IPS DF 19.7 (cell line): ENCODE data around the gene DLGAP3.
A peak's percentile ranks its signal among the peaks of the same experiment; 100 is the strongest.
"Not testable (repeated sequence)": the region's sequence is repeated elsewhere in the genome, so short reads cannot be mapped to it uniquely, and the experiment has no call there.

ENCODE experiments used
- DNase-seq: peaks from one replicate; pipeline ENCODE4 v3.0.0-alpha.2; 2013; ENCODE audit warnings: low read depth, low spot score

Gene DLGAP3, protein sequence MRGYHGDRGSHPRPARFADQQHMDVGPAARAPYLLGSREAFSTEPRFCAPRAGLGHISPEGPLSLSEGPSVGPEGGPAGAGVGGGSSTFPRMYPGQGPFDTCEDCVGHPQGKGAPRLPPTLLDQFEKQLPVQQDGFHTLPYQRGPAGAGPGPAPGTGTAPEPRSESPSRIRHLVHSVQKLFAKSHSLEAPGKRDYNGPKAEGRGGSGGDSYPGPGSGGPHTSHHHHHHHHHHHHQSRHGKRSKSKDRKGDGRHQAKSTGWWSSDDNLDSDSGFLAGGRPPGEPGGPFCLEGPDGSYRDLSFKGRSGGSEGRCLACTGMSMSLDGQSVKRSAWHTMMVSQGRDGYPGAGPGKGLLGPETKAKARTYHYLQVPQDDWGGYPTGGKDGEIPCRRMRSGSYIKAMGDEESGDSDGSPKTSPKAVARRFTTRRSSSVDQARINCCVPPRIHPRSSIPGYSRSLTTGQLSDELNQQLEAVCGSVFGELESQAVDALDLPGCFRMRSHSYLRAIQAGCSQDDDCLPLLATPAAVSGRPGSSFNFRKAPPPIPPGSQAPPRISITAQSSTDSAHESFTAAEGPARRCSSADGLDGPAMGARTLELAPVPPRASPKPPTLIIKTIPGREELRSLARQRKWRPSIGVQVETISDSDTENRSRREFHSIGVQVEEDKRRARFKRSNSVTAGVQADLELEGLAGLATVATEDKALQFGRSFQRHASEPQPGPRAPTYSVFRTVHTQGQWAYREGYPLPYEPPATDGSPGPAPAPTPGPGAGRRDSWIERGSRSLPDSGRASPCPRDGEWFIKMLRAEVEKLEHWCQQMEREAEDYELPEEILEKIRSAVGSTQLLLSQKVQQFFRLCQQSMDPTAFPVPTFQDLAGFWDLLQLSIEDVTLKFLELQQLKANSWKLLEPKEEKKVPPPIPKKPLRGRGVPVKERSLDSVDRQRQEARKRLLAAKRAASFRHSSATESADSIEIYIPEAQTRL

GRCh38 chr1:34929497-34929852 is at the start of gene DLGAP3:
Gene DLGAP3 (minus strand): TSS chr1:34929650. CDS start chr1:34905383, 24,267 bp downstream.
- no peak for DNase-seq

- no peak for DNase-seq
Measured at GRCh38 chr1:34978921-34979320, 49.5 kb upstream of the DLGAP3 start.

- DNase-seq: no peak
Measured at GRCh38 chr1:34977858-34978257, 48.4 kb upstream of the DLGAP3 start.

- no peak for DNase-seq
Measured at GRCh38 chr1:34977210-34977471, 47.7 kb upstream of the DLGAP3 start.

DNA sequence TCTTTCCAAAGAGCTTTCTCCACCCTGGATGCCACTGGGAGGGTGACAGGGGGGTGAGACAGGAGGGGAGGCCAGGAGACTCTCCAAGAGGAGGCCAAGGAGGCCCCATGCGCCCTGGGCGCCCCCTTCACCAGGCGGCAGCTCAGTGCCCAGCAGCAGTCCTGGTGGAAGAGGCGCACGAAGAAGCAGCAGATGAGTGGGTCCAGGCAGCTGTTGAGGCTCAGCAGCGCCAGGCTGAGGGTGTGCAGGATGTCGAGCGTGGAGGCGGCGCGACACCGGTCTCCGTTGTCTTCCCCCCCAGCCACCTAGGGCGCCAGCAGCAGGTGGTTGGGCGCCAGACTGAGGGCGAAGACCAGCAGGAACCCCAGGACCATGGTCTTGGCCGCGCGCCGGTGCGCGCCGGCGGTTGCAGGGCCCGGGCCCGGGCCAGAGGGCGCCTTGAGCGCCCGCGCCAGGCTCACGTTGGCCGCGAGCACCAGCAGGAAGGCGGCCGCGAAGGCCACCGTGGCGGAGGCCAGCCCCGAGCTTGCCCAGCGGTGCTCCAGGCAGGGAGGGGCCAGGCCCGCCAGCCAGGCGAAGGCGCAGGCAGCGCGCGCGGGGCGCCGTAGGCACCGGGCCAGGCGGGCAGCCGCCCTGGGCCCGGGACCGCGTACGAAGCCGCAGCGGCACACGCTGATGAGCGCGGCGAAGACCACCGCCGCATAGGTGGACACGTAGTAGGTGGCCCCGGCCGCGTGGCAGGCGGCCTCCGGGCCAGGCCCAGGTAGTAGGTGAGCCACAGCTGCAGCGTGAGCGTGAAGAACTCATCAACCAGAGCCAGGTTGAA is 47.1 kb upstream of the DLGAP3 start:
- no peak for DNase-seq

DNA sequence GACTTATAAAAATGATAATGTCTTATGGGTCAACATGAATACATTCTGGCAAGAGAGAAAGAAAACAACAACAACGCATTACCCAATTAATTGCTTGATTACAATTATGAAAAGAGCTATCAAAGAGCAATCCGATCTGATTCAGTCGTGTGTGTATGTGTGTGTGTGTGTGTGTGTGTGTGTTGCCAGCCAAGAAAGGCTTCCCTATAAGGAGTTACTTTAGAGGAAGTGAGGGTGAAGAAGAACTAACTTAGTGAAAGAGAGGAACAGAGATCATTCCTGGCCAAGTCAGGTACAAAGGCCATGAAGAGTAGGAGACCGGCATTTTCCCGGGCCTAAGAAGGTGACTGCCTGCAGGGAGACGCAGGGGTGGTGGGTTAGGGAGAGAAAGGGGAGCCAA is 46.3 kb upstream of the DLGAP3 start:
- no peak for DNase-seq

DNA sequence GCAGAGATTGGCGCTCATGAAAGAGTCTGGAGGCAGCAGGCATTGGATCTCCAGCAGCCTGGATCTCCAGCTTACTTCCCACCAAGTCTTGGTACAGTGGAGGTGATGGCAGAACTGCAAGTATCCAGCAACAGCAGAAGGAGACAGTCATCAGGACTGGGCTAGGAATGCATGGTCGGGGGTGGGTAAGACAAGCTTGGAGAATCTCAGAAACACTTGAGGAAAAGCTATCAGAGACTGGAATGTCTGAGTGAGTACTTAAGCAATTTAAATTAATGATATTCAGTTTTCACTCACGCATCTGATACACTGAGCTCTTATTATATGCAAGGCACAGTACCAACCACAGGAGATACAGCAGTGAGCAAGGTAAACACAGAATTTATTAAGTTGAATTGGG is 45.9 kb upstream of the DLGAP3 start:
- DNase-seq: no peak

DNA sequence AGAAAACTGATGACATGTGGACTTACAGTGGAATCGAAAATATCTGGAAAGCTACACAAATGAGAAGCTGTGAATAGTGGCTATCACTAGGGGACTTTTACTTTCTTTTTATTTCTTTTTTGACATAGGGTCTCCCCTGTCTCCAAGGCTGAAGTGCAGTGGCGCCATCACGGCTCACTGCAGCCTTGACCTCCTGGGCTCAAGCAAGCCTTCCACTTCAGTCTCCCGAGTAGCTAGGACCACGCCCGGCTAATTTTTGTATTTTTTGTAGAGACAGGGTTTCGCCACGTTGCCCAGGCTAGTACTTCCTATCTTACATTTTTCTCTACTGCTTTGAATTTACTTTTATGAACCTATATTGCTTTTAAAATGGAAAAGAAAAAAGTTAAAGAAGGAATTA is 45.2 kb upstream of the DLGAP3 start:
- DNase-seq: no peak

DNA sequence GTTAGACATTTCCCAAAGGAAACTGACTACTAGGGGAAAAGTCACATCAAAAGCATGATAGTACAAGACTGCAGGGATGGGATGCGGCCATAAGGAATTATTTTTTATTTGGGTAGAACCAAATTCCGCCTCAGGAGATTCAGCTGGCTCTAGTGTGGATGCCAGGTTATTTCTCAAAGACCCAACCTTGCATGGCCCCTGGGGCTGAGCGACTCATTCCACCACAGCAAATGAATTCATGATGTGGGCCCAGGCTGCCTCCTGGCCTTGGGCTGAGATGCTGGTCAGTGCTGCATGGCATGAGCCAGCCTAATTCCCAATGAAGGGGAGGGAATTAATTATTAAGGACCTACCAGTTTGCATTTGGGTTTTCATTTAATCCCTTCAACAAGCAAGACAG is 43.9 kb upstream of the DLGAP3 start:
- DNase-seq: no peak

DNA sequence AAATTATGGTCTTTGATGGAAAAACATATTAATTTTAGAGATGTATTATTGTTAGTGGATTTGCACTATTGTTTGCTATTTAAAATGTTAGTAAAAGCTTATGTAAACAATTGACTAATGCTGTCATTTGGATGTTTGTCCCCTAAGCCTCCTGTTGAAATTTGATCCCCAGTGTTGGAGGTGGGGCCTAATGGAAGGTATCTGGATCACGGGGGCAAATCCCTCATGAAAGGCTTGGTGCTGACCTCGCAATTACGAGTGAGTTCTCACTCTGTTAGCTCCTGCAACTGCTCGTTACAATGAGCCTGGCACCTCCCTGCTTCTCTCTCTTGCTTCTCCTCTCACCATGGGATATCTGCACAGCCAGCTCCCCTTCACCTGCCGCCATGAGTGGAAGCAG is 41.4 kb upstream of the DLGAP3 start:
- peak; percentile 30 for DNase-seq

DNA sequence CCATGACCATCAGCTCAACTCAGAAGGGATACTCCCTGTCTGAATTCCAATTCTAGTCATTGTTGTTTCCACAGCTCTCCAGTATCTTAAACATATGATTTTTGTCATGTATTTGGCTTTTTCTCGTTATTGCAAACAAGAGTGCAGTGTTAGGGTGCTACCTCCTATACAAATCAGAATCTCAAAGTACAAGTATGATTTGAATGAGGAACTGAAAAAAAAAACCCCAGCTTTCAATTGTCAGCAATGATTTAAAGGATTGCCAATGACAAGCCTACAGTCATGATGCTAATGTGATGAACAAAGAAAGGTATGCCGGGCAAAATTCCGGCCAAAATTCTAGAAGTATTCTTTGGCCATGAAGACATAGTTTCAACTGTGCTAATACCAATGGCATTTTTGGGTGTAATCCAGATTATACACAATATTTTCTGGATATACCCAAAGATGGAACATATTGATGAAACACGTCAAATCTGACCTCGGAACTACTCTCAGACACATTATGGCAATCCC is 40.8 kb upstream of the DLGAP3 start:
- no peak for DNase-seq

DNA sequence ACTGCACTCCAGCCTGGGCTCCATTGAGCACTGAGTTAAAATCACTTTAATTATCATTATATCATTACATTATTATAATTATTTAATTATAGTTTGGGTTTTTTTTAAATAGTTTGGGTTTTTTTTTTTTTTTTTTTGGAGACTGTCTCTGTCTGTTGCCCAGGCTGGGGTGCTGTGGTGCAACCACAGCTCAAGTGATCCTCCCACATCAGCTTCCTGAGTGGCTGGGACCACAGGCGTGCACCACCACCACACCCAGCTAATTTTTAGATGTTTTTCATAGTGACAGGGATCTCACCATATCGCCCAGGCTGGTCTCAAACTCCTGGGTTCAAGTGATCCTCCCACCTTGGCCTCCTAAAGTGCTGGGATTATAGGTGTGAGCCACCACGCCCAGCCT is 38.8 kb upstream of the DLGAP3 start:
- DNase-seq: not testable (repeated sequence)

GRCh38 chr1:34967672-34968071 is 38.2 kb upstream of the DLGAP3 start:
- not testable (repeated sequence) for DNase-seq

DNA sequence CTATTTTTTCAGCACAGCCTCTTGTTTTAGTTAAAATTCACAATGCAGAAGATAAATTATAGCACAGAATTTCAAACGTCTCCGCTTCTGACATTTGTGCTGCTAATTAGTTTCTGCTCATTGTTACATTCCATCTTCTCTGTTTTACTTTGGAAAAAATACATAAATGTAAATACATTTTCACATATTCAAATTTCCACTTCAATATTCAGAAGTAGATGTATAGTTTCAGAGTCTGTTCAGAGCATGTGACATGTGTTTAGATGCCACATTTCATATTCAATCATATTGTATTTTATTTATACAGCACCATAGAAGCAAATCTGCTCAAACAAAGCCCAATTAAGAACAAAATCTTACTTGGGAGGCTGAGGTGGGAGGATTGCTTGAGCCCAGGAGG is 36.1 kb upstream of the DLGAP3 start:
- DNase-seq: no peak

- DNase-seq: no peak
Measured at GRCh38 chr1:34950428-34950827, 21.0 kb upstream of the DLGAP3 start.

GRCh38 chr1:34948739-34949138 is 19.3 kb upstream of the DLGAP3 start:
- DNase-seq: not testable (repeated sequence)

GRCh38 chr1:34947641-34948314 is 18.3 kb upstream of the DLGAP3 start:
- not testable (repeated sequence) for DNase-seq

DNA sequence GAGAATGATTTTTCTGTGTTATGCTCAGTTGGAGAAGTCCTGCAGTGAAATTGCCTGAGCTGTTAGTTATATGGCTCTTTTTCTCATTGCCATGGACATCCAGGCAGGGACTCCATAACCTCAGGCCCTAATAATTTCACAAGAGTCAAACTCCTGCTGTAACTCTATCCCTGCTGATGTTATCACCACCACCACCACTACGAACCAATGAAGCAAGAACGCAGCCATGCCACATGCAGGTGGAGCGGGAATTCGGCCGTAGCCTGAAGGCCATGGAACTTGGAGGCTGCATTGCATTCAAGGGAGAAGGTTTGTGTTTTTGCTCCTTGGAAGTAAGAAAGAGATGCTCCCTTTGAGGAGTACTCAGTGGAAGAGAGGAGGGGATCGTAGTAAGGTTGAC is 16.8 kb upstream of the DLGAP3 start:
- no peak for DNase-seq

DNA sequence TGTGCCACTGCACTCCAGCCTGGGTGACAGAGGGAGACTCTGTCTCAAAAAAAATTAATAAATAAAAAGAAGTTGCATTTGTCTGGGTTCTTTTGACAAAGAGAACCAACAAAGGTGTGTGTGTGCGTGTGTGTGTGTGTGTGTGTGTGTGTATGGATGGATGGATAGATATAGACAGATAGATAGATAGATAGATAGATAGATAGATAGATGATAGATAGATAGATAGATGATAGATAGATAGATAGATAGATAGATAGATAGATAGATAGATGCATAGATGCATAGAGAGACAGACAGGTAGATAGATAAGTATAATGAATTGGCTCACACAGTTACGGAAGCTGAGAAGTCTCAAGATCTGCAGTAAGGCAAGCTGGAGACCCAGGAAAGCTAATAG is 12.3 kb upstream of the DLGAP3 start:
- DNase-seq: not testable (repeated sequence)

DNA sequence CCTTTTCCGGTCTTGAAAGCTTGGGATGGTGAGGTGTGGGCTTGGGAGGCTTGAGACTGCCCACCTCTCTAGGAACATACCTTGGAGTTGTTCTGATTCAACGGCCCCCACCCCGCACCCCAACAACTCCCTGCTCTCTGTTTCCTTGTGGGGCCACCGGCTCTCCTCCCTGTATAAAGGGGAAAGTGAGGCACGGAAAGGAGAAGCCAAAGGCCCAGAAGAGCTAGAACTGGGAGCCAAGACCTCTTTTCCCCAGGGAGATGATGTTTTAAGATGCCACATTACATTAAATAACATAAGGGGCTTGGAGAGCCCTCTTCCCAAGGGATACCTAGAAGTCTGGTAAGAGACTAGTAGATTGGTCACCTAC is 1.2 kb upstream of the DLGAP3 start:
- DNase-seq: no peak
